NCI-H1048 (cell line): Measurements from ENCODE around the gene IL18R1.

Source experiments
- DNase-seq: peaks from one replicate; lab custom pipeline; 2025; lab: John Stamatoyannopoulos, UW

Gene IL18R1

DNA sequence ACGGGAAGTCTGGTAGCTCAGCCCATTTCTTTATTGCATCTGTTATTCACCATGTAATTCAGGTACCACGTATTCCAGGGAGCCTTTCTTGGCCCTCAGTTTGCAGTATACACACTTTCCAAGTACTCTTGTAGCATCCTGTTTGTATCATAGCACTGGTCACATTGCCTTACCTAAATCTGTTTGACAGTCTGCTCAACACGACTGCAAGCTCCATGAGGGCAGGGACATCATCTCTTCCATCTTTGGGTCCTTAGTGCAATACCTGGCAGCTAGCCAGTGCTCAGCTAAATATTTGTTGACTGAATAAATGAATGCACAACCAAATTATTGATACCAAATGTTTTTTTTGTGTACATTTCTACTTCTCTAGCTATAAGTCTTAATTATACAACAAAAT is 11.2 kb upstream of the IL18R1 start:
- no peak for DNase-seq

GRCh38 chr2:102345329-102345920 is 10.2 kb upstream of the IL18R1 start:
- no peak for DNase-seq

DNA sequence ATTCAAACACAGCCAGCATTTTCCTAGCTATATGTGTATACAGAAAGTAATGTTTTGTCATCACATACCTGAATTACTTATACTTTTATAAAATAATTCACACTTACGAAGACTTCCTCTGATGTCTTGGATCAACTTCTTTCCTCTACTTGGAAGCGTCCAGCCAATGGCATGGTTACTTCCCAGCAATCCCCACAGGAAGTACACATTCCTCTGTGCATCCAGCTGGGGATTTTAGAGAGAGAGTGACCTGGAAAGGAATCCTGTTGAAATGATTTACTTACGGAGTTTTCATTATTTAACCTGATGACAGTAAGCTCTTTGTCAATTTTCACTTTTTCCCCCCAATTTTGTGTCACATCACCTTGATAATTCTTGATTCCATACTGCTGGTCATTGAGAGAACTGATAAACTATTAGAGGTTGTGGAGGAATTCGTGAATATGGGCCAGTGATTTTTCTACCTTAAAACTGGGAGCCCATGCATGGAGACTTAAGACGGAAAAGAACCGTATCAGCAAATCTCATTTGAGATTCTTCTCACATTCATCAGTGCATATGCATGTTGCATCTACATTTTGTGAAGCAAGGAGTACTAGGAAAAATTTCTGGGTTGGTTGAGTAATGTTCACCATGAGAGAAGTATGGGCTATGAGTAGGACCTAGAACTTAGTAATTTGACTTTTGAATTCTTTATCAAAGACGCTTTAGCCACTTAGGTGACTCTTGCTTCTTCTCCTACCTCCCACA is 9.0 kb upstream of the IL18R1 start:
- no peak for DNase-seq

DNA sequence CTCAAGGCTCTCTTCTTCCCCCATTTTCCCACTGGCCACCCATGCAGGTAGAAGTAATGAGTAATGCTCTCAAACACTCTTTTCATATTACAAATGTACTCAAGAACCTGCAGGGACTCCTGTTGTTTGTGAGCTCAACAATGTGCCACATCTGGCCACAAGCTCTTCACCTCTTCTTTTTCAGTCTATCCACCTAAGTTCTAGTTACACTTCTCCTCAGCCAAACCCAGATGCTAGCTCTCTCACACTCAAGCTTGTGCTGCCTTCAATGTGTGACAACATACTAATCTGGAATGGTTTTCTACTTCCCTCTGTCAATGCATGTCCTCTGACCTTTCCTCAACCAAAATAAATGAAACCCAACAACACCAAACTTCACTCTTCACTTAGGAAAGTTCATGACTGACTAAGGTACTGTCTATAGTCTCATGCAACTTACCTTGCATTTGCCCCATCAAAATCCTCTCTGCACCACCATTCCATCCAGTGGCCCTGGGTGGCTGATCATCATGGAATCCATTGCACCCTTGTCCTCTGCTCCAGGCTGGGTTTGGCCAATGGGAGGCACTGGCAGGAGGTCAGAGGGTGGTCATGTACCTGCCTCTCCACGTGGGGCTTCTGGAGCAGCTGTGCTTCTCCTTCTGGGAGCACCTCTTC is 5.3 kb upstream of the IL18R1 start:
- DNase-seq, result no peak

DNA sequence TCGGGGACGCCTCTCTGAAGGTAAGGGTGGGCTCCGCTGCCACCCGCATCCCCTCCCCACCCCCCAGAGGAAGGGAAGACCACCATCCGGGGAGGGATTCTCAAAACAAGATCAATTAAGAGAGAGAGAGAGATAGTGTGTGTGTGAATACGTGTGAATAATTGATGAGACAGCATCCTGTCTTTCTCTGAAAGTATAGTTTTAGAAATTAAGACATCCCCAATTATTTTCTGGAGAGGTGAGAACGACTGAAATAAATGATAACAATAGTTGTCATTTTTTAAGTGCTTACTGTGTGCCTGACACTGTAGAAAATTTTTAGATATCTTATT is 751 bp downstream of the IL18R1 start:
- DNase-seq, result no peak

DNA sequence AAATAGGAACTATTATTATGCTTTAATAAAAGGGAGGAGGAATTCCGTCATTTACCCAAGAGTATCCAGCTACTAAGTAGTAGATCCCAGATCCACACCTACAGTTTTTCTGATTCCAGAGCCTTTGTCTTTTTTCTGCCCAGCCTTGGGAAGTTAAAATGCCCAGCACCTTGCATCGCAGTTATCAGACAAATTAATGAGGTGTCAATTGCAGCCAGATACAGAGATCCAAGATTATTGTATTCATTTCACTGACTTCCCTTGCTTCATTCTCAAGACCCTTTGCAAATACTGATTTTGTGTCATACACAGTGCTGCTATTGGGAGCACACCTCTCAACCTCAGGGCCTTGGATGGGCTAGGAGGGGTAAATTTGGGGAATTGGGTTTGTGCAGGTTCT is 1.1 kb downstream of the IL18R1 start:
- DNase-seq, result no peak

GRCh38 chr2:102357937-102358336 is 2.3 kb downstream of the IL18R1 start:
- DNase-seq, result no peak

- DNase-seq, result no peak
Observed at GRCh38 chr2:102358496-102358895, 2.9 kb downstream of the IL18R1 start.

GRCh38 chr2:102359527-102359926 is 3.9 kb downstream of the IL18R1 start:
- no peak for DNase-seq

GRCh38 chr2:102361632-102362241 is 6.1 kb downstream of the IL18R1 start:
- DNase-seq, result no peak

DNA sequence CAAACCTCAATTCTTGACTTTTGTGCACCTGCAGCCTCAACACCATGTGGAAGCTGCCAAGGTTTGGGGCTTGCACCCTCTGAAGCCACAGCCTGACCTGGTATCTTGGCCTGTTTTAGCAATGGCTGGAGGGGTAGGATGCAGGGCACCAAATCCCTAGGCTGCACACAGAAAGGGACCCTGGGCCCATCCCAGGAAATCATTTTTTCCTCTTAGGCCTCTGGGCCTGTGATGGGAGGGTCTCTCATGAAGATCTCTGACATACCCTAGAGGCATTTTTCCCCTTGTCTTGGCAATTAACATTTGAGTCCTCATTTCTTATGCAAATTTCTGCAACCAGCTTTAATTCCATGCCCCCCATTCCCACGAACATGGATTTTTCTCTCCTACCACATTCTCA is 10.2 kb downstream of the IL18R1 start:
- no peak for DNase-seq

GRCh38 chr2:102366406-102367112 is 11.0 kb downstream of the IL18R1 start:
- DNase-seq, result no peak

DNA sequence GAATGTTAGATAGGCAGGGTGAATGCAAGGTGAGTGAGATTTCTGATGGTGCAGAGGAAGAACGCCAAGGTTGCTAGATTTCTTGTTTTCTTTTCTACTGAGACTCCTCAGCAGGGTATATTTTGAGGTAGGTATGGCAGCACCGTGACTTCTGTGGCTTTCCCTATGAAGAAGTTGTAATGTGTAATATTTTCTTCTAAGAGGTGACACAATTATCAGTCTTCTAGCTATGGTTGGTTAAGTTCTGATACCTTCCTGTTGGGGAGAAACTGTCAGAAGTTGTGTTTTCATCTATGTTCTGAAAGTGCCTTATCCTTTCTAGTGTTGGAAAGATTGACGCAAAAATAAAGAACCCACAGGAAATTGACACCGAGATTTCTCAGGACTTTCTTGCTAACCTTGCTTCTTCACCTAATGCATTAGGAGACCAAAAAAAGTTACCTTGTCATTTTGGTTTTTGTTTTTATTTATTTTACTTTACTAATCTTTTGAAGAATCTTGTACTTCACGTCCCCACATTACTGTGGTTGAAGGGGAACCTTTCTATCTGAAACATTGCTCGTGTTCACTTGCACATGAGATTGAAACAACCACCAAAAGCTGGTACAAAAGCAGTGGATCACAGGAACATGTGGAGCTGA is 11.9 kb downstream of the IL18R1 start:
- DNase-seq, result no peak

- DNase-seq, result no peak
Observed at GRCh38 chr2:102368461-102369109, 13.0 kb downstream of the IL18R1 start.

- no peak for DNase-seq
Observed at GRCh38 chr2:102369866-102370265, 14.3 kb downstream of the IL18R1 start.

- no peak for DNase-seq
Observed at GRCh38 chr2:102376052-102376591, 20.5 kb downstream of the IL18R1 start.

DNA sequence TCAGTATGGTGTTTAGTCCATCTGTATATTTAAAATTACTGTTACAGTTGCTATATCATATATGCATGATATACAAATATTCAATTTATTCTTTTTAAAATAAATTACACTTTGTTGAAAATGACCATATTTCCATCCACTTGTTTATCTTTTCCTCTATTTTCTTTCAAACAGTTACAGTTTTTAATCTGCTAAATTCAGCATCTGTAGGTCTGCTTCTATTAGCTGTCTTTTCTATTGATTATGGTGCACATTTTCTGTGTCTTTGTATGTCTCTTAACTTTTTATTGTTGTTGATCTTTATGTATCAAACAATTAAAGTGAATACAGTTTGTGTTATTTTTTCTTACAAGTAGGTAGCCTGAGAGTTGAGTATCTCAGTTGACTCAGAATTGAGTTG is 28.1 kb downstream of the IL18R1 start:
- no peak for DNase-seq

DNA sequence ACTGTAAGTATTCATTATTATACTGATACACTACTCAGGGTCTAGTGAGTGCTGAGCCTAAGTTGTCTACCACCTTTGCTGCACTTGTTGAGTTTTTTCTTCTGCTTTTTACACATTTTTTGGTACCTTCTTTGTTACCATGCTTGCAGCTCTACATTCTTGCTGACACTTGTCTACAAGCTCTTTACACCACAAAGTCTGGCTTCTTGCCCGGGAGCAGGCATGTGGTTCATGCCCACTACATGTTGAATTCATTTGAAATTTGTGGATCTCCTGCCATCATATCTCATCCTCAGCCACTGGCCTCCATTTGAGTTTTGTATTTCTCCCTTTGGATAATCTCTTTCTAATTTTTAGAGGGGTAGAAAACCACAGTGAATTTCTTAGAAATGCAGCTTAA is 29.9 kb downstream of the IL18R1 start:
- no peak for DNase-seq

- DNase-seq, result no peak
Observed at GRCh38 chr2:102386004-102386403, 30.4 kb downstream of the IL18R1 start.

DNA sequence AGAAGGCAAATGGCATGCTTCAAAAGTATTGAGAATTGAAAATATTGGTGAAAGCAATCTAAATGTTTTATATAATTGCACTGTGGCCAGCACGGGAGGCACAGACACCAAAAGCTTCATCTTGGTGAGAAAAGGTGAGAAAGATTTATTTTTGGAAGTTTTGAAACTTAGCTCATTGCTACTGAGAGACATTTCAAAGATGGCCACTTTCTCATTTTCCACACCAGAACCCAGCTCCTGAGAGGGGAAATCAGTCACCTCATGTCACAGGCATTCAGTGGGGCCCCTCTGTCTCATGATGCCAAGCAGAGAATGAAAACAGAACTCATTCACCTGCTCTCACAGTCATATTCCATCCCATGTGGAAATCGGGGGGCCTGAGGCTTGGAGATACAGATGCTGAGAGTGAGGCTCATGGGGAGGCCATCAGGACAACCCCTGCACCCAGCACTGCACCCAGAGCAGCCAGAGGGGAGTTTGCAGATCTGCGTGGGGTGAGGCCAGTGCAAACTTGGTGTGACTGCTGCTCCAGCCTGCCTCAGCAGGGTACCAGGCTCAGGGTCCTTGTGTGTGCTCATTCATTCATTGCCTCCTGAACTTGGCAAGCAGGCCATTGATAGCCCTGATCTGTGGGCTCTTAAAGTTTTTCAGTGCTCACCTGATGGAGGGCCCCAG is 31.4 kb downstream of the IL18R1 start:
- no peak for DNase-seq
